Central memory CD8-positive, alpha-beta T cell (primary cell): ENCODE data around the gene NR3C1.

Experiments
- ATAC-seq: fragments of 150-1000 bp; cut with Tn5 transposase; replicated peaks from 2 replicates; pipeline ENCODE4 v1.10.0; 2022; ENCODE audit warnings: mild to moderate bottlenecking, moderate FRiP score, moderate number of reproducible peaks; ENCODE audit not compliant: poor library complexity, severe bottlenecking; ENCODE audit errors: extremely low read depth
- DNase-seq, 2 donors: peaks; one replicate each; pipeline ENCODE4 v3.0.0; 2021; ENCODE audit warnings: low spot score in 2 of 2
- H3K27ac Mint-ChIP-seq: one replicate; pipeline ENCODE4 v1.8.0; 2022; ENCODE audit warnings: low read depth, mild to moderate bottlenecking, moderate library complexity, mixed read lengths
- H3K27me3 Mint-ChIP-seq: one replicate; pipeline ENCODE4 v1.8.0; 2022; ENCODE audit warnings: mixed read lengths
- H3K36me3 Mint-ChIP-seq: one replicate; pipeline ENCODE4 v1.8.0; 2022; ENCODE audit warnings: mild to moderate bottlenecking, moderate library complexity, mixed read lengths; ENCODE audit not compliant: insufficient read depth
- H3K4me1 Mint-ChIP-seq: one replicate; pipeline ENCODE4 v1.8.0; 2022; ENCODE audit warnings: mixed read lengths
- H3K4me3 Mint-ChIP-seq: one replicate; pipeline ENCODE4 v1.8.0; 2022; ENCODE audit warnings: mild to moderate bottlenecking, moderate library complexity, mixed read lengths
- H3K9me3 Mint-ChIP-seq: one replicate; pipeline ENCODE4 v1.8.0; 2022; ENCODE audit warnings: mixed read lengths

Gene NR3C1

GRCh38 chr5:143416411-143416810 is 12.9 kb upstream of the NR3C1 start:
- H3K27ac Mint-ChIP-seq, result no peak overlapping the region
- no peaks in the 10 kb centered on the region for H3K27me3 Mint-ChIP-seq

GRCh38 chr5:143413958-143414669 is 10.6 kb upstream of the NR3C1 start:
- no peak overlapping the region for H3K27ac Mint-ChIP-seq
- H3K4me3 Mint-ChIP-seq, result no peak overlapping the region
- peaks cover 2% of the 10 kb centered on the region for H3K36me3 Mint-ChIP-seq
- H3K27me3 Mint-ChIP-seq, result no peaks in the 10 kb centered on the region
- H3K9me3 Mint-ChIP-seq, result no peaks in the 10 kb centered on the region
- no peak for DNase-seq
- ATAC-seq, result no peak
- peaks cover 9% of the 10 kb centered on the region for H3K4me1 Mint-ChIP-seq

More at GRCh38 chr5:143416411-143416810, 12.9 kb upstream of the NR3C1 start:
- no peaks in the 10 kb centered on the region for H3K36me3 Mint-ChIP-seq
- ATAC-seq, result no peak
- no peaks in the 10 kb centered on the region for H3K9me3 Mint-ChIP-seq
- no peak for DNase-seq
- H3K4me1 Mint-ChIP-seq, result peaks cover 9% of the 10 kb centered on the region
- no peak overlapping the region for H3K4me3 Mint-ChIP-seq

- no peak overlapping the region for H3K4me3 Mint-ChIP-seq
- H3K36me3 Mint-ChIP-seq, result peaks cover 2% of the 10 kb centered on the region
- H3K27ac Mint-ChIP-seq, result no peak overlapping the region
- H3K4me1 Mint-ChIP-seq, result peaks cover 9% of the 10 kb centered on the region
- no peaks in the 10 kb centered on the region for H3K27me3 Mint-ChIP-seq
- ATAC-seq (no peak), DNase-seq (no peak)
- H3K9me3 Mint-ChIP-seq, result no peaks in the 10 kb centered on the region
Measured at GRCh38 chr5:143412661-143413342, 9.3 kb upstream of the NR3C1 start.

- no peak overlapping the region for H3K27ac Mint-ChIP-seq
- no peaks in the 10 kb centered on the region for H3K27me3 Mint-ChIP-seq
- H3K9me3 Mint-ChIP-seq, result no peaks in the 10 kb centered on the region
- no peak overlapping the region for H3K4me3 Mint-ChIP-seq
- H3K36me3 Mint-ChIP-seq, result peaks cover 7% of the 10 kb centered on the region
- ATAC-seq (no peak), DNase-seq (no peak)
- peaks cover 13% of the 10 kb centered on the region for H3K4me1 Mint-ChIP-seq
Measured at GRCh38 chr5:143409926-143410325, 6.4 kb upstream of the NR3C1 start.

GRCh38 chr5:143406408-143406807 is 2.9 kb upstream of the NR3C1 start:
- Mint-ChIP-seq H3K4me3 (peak overlapping the region; percentile 95), H3K36me3 (peaks cover 20% of the 10 kb centered on the region), H3K27me3 (no peaks in the 10 kb centered on the region), H3K9me3 (no peaks in the 10 kb centered on the region), H3K27ac (peak overlapping the region; percentile 97), H3K4me1 (peaks cover 16% of the 10 kb centered on the region)
- no peak for ATAC-seq
- no peak for DNase-seq

GRCh38 chr5:143405849-143406098 is 2.3 kb upstream of the NR3C1 start:
- Mint-ChIP-seq H3K27me3 (no peaks in the 10 kb centered on the region), H3K27ac (peak overlapping the region; percentile 97), H3K4me3 (peak overlapping the region; percentile 95), H3K4me1 (peaks cover 22% of the 10 kb centered on the region), H3K36me3 (peaks cover 24% of the 10 kb centered on the region), H3K9me3 (no peaks in the 10 kb centered on the region)
- DNase-seq, result no peak
- ATAC-seq, result no peak

GRCh38 chr5:143405063-143405848 is 1.8 kb upstream of the NR3C1 start:
- Mint-ChIP-seq H3K27me3 (no peaks in the 10 kb centered on the region), H3K27ac (peak overlapping the region; percentile 97), H3K9me3 (no peaks in the 10 kb centered on the region), H3K36me3 (peaks cover 28% of the 10 kb centered on the region), H3K4me3 (peak overlapping the region; percentile 95), H3K4me1 (peaks cover 27% of the 10 kb centered on the region)
- DNase-seq (peak; percentile 85 to 90), ATAC-seq (peak; percentile 44)

GRCh38 chr5:143404416-143405062 is 1.1 kb upstream of the NR3C1 start:
- Mint-ChIP-seq H3K9me3 (no peaks in the 10 kb centered on the region), H3K4me1 (peaks cover 34% of the 10 kb centered on the region), H3K4me3 (peak overlapping the region; percentile 95), H3K36me3 (peaks cover 30% of the 10 kb centered on the region), H3K27ac (peak overlapping the region; percentile 97), H3K27me3 (no peaks in the 10 kb centered on the region)
- ATAC-seq (peak; percentile 51), DNase-seq (peak in 1 of 2 donors; percentile 51)

GRCh38 chr5:143403334-143403592 is 223 bp downstream of the NR3C1 start:
- no peaks in the 10 kb centered on the region for H3K27me3 Mint-ChIP-seq
- no peaks in the 10 kb centered on the region for H3K9me3 Mint-ChIP-seq
- H3K27ac Mint-ChIP-seq, result peak overlapping the region; percentile 97
- peaks cover 42% of the 10 kb centered on the region for H3K4me1 Mint-ChIP-seq
- H3K36me3 Mint-ChIP-seq, result peaks cover 35% of the 10 kb centered on the region
- peak overlapping the region; percentile 95 for H3K4me3 Mint-ChIP-seq
- DNase-seq (no peak), ATAC-seq (peak; percentile 2)

GRCh38 chr5:143402553-143403333 is 743 bp downstream of the NR3C1 start:
- peak; percentile 22 to 48 for DNase-seq
- ATAC-seq, result peak; percentile 1

GRCh38 chr5:143402017-143402552 is 1.4 kb downstream of the NR3C1 start:
- no peak for ATAC-seq
- H3K9me3 Mint-ChIP-seq, result no peaks in the 10 kb centered on the region
- peak overlapping the region; percentile 72 for H3K27ac Mint-ChIP-seq
- peak overlapping the region; percentile 95 for H3K4me3 Mint-ChIP-seq
- peaks cover 35% of the 10 kb centered on the region for H3K36me3 Mint-ChIP-seq
- peaks cover 42% of the 10 kb centered on the region for H3K4me1 Mint-ChIP-seq
- DNase-seq, result no peak
- H3K27me3 Mint-ChIP-seq, result no peaks in the 10 kb centered on the region

More at GRCh38 chr5:143402553-143403333, 743 bp downstream of the NR3C1 start:
- Mint-ChIP-seq H3K36me3 (peaks cover 35% of the 10 kb centered on the region), H3K9me3 (no peaks in the 10 kb centered on the region), H3K27me3 (no peaks in the 10 kb centered on the region), H3K4me3 (peak overlapping the region; percentile 95), H3K4me1 (peaks cover 42% of the 10 kb centered on the region), H3K27ac (peak overlapping the region; percentile 97)
